Epidermal melanocyte (primary cell): ENCODE data around the gene EXOSC7.
"Not testable (repeated sequence)": the region's sequence is repeated elsewhere in the genome, so short reads cannot be mapped to it uniquely, and the experiment has no call there.

Source experiments
- DNase-seq: peaks from one replicate; pipeline ENCODE4 v3.0.0; 2011; ENCODE audit warnings: low spot score; ENCODE audit not compliant: insufficient read length

Gene EXOSC7

DNA sequence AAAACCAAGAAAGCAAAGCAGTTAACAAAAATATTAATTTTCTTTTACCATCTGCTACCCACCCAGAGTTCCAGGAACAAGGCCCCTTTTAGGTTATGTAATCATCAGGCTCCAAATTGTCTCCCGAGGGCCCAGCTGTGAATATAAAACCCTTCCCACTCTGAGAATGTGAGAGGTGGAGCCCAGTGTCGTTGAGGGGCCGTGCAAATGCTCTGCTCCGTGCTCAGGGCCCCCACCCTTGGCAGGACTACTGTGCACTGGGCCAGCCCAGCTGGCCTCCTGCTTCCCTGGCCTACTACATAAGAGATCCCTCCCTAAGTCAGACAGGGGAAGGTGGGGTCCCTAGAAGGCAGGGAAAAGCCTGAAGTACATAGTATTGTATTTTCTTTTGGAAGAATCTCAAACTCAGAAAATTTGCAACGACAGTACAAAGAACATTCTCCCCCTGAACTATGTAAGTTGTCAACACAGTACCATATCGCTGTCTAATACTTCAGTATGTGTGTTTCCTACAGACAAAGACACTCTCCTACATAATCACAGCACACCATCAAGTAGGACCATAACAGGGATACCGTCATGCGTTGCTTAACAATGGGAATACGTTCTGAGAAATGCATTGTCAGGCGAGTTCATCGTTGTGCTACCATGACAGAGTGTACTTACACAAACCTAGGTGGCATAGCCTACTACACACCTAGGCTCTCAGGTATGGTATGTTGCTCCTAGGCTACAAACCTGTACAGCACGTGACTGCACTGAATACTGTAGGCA, 45.7 kb downstream of the EXOSC7 start:
- DNase-seq, result no peak

DNA sequence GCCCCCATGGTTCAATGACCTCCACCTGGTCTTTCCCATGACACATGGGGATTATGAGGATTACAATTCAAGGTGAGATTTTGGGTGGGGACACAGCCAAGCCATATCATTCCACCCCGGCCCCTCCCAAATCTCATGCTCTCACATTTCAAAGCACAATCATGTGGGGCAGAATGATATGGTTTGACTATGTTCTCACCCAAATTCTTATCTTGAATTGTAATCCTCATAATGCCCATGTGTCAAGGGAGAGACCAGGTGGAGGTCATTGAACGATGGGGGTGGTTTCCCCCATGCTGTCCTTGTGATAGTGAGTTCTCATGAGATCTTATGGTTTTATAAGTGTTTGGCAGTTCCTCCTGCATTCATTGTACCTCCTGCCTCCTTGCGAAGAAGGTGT, 47.6 kb downstream of the EXOSC7 start:
- no peak for DNase-seq

DNA sequence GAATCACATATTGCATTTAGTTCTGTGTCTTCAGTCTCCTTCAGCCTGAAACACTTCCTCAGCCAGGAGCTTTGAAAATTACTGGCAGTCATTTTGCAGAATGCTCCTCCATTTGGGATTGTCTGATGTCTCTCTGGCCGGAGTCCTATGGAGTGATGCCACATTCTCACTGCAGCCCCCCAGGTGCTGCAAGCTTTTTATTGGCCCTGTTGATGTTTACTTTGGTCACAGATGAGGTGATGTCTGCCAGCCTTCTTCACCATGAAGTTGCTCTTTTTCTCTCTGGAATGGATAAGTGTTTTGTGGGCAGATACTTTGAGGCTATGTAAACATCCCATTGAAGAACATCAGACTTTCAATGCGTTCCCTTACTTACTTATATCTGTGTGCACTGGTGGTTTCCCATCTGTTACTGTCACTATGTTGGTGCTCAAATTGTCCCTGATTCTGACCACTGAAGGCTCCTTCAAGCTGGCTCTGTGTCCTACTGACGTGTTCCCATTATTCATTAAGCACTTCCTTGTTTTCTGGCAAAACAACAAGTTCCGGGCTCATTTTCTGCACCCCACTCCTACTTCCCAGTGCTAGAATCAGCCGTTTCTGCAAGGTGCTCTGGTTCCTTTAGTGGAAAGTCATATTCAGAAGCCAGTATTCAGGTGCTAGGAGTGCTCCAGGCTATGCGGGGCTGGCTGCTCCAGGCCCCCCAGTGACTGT, 48.7 kb downstream of the EXOSC7 start:
- DNase-seq, result no peak

DNA sequence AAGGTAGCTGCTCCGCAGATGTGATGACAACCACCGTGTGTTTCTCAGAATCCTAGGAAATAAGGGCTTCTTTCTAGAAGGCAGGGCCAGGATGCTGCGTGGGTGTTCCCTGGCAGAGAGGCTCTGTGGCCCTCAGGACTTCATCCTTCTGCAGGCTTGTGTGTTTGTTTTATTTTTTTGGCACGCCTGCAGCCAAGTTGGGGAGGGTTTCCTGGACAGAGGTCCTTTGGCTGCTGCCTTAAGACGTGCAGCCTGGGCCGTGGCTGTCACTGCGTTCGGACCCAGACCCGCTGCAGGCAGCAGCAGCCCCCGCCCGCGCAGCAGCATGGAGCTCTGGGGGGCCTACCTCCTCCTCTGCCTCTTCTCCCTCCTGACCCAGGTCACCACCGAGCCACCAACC, 50.0 kb downstream of the EXOSC7 start, which contains the start of gene CLEC3B:
TSS of gene CLEC3B (plus strand) at position 266 of the 400 bp plus-strand sequence. CDS start at position 326, 60 bp downstream.
- no peak for DNase-seq

DNA sequence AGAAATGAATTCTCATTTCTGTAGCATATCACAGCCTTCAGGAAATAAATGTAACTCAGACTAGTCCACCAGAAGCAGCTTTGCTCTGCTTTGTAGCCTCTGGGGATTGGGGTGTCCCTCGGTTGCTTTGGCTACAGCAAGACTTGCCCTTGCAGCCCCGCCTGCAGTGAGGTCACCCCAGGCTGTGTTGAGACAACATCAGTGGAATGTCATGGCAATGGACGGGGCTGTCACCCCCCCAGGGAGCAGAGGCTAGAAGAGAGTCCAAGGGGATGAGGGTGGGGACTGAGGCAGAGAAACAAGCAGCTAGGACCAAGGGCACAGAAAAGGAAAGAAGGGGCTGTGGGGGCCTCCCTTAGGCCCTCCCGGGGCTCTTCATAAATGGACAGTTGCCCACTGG, 50.9 kb downstream of the EXOSC7 start:
- no peak for DNase-seq

DNA sequence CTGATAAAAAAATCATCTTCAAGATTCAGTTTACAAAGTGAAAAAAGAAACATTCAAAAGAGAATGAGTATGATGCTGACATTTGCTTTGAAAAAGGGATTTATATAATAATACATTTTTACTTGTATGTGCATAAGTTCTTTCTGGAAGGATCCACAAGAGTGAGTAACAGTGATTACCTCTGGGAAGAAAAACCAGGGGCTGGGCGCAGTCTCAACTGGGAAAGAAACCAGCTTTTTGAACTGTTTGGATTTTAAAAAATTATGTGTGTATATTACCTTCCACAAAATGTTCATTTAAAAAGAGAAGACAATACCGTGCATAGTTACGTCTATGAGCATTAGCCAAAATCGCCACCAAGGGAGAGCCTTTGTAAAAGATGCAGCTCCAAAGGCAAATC, 51.4 kb downstream of the EXOSC7 start:
- no peak for DNase-seq

DNA sequence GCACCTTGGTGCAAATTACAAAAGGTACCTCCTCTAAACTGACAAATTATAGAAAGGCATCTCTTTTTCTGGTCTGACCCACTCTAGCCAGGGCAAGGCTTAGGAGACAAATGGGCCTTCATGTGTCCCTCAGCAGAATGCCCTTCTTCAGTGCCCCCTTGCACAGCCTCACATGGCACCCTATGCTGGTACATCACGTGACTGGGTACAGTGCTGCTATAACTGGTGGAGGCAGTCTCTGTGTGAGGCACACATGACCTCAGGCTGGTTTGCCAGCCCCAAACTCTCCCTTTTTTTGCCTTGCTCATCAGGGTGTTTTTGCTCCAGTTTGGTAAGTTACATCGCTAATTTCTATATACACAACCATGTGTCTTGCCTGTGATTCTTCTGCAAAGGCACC, 53.2 kb downstream of the EXOSC7 start:
- no peak for DNase-seq

DNA sequence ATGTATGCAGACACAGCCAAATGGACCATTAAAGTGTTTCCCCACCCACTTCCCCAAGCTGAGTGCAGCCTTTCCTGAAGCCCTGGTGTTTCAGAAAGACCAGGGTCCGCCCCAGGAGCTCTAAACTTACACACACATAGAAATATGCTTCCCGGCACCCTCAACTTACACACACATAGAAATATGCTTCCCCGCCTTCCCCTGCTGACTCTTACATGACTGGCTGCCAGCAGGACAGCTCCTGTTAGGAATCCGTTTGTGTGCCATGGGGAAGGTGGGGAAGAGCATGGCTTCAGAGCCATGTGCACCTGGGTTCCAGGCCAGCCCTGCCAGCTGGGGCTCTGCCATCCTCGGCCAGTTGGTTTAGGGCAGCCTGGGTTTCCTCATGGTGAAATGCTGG, 53.6 kb downstream of the EXOSC7 start:
- DNase-seq, result no peak

DNA sequence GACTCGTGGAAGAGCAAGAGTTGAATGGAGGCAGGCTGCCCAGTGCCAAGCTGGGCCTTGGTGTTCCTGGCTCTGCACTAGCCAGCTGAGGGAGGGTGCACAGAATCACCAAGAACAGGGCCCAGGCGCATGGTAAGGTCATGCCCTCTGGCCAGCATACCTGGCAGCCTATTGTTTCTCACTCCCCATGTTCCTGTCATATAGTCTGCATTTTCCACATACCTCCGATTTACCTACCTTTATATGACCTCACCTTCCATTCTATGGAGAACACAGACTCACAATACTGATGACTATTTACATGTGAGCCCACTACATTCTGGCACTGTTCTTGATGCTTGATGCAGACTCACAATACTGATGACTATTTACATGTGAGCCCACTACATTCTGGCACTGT, 55.5 kb downstream of the EXOSC7 start:
- DNase-seq, result no peak

DNA sequence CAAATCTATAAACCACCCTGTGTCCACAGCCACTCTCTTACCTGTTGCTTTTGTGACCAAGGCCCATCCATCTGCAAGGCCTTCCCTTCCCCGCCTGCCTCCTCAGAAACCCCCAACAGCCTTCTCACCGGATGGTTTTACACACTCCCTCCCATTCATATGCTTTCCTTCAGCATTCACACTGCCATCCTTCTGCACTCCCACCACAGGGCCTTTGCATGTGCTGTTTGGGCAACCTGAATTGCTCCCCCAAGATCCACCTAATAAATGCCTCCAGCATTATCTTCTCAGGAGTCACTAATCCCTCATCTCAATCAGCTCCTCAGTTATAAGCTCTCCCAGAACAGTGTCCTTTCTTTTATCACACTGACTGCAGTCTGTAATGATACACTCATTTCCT, 56.1 kb downstream of the EXOSC7 start:
- no peak for DNase-seq

DNA sequence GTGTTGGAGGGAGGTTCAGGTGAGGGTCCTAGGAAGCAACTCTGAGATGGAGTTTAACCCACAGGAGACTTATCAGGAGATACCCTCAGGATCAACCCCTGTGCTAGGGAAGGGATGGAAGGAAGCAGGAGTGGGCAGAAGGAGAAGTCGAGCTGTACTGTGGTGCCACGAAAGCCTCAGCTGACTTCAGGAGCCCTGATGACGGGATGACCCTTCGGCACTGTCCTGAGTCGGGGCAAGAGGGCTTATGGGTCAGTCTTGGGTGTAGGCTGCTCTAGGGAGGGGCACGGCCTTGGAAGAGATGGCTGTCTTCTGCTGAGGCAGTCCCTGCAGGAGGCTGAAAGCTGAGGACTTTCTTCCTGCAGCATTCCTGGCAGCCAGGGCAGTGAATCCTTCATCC, 57.7 kb downstream of the EXOSC7 start:
- DNase-seq, result no peak

DNA sequence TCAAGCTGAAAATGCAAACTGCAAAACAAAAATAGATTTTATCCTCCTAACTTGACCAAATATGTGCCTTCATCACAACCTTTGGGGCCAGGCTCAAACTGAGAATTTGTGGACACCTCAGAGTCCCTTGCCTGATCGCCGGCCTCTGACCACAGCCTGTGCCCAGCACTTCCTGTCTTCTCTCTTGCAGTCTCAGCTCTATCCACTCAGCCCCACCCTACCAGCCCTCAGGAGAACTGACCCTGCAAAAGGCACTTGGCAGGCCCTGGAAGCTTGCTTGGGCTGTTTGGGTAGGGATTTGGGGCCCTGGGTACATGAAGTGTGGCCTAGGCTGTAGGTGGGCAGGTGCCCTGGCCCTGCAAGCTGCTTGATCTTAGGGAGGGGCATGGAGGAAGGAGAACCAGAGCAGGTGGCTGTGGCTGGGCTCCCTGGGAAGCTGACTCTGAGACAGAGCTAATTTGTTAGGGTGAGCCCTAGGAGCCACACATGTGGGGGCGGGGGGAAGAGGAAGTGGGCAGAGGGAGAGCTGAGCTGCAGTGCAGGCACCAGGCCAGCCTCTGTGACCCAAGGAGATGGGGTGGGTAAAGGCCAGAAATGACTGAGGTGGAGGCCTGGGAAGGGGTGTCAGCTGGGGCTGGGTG, 58.7 kb downstream of the EXOSC7 start:
- DNase-seq, result no peak

DNA sequence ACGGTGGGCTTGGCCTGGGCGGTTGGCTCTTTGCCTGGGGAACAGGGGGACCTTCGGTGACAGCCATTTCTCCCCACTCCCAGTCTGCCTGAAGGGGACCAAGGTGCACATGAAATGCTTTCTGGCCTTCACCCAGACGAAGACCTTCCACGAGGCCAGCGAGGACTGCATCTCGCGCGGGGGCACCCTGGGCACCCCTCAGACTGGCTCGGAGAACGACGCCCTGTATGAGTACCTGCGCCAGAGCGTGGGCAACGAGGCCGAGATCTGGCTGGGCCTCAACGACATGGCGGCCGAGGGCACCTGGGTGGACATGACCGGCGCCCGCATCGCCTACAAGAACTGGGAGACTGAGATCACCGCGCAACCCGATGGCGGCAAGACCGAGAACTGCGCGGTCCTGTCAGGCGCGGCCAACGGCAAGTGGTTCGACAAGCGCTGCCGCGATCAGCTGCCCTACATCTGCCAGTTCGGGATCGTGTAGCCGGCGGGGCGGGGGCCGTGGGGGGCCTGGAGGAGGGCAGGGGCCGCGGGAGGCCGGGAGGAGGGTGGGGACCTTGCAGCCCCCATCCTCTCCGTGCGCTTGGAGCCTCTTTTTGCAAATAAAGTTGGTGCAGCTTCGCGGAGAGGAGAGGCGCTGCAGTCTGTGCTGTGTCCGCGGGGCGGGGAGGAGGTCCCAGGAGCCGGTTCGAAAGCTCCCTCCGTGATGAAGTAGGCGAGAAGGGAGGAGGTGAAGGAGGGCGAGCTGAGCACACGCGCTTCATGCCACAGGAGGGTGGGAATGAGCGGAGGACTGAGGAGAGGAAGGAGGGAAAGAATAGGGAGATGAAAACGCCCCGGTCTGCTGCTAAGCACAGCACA, 59.6 kb downstream of the EXOSC7 start:
- no peak for DNase-seq

DNA sequence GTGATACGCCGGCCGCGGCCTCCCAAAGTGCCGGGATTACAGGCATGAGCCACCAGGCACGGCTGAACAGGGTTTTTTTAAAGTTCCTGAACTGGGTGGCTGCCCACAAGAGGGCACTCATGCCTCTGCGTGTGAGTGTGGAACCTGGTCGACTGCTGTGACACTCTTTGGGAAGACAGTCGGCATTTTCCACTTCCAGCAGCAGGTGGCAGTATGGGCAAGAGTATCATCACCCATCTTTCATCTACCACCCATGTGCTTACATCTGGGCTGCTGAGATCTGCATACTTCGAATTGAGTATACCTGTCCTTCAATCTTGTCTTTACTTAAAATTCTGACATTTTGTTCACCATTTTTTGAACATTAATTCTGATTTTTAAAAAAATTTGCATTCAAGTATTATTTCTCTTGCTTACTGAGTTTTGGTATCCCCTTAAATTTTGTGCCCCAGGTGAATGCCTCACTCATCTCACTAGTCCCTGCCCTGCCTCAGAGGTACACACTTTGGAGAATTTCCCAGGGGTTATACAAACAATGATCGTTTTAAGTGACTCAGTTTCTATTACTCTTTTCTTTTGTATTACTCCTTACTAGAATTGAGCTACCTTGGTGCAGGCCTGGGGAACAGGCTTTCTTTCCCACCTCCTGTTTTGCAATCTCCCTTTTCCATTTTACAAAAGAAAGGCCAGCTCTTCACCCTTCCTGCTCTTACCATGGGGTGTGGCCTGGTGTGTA, 61.8 kb downstream of the EXOSC7 start:
- peak; percentile 96 for DNase-seq

DNA sequence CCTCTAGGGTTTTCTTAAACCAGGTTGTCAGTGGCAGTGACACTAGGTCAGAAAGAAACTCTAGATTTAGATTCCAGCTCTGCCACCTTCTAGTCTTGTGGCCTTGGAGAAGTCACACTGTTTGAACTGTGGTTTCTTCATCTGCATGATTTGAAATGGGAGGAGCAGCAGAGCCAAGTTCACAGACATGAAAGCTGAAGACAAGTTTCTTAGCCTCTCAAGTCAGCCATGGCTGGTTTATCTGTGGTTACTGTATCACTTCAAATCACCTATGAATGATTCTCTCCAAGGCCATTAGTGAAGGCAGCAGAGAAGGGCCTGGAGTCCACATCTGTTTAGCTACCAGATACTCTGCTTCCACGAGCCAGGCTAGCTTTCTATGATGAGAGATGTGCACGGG, 65.6 kb downstream of the EXOSC7 start:
- no peak for DNase-seq

DNA sequence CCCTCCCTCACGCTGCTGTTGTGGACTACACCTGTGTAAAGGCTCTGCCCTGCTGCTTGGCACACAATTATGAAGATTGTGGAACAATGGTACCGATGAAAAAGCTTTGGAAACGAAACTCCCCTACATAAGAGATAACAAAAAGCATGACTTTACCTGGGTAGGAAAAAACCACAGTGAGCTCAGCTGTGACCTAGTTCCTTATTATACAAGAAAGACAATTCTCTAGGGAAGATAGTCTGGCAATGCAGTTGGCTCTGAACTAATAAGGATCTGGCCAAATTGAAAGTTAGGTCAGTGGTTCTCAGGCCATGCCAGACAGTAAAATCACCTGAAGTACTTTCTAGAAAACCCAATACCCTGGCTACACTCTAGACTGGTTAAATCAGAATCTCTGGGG, 66.1 kb downstream of the EXOSC7 start:
- no peak for DNase-seq

DNA sequence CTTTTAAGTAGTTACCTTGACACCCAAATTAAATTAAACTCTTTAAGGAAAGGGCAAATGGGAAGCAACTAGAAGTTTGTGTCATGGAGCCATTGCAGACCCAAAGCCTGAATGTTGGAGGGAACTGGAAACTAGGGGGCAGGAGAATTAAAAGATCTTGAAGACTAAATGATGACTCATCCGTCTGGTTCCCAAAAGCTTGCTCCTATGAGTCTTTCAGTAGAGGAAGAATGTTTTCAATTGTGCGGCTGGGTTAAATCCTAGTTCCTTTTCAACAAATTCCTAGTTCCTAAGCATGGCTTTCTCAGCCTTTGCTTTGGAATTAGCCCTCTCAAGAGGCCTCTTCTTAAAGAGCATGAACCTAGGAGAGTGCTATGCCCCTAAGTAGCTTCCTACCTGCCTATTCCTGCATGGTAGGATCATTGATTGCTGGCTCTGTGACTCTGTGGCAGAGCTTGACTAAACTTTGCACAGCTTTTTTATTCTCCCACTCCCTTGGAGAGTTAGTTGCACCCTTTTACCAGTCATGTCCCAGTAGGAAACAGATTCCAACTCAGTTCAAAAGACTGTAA, 67.8 kb downstream of the EXOSC7 start:
- peak; percentile 36 for DNase-seq

DNA sequence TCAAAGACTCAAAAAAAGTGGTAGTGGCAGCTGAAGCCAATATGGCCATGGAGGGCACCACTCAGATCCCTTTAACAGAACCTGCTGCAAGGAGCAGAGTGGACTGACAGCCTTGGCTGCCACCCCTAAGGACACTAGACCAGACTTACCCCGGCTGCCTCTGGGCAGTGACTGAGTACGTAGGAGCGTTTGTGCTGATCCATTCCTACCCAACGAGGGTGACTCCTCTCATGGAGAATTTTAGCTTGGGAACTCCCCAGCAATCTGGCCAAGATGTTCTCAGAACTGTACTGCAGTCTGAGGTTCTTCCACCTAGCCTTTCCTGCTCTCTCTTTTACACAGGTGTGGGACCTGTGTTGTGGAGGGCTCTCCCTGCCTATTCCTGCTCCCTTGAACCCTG, 72.2 kb downstream of the EXOSC7 start:
- DNase-seq, result no peak

DNA sequence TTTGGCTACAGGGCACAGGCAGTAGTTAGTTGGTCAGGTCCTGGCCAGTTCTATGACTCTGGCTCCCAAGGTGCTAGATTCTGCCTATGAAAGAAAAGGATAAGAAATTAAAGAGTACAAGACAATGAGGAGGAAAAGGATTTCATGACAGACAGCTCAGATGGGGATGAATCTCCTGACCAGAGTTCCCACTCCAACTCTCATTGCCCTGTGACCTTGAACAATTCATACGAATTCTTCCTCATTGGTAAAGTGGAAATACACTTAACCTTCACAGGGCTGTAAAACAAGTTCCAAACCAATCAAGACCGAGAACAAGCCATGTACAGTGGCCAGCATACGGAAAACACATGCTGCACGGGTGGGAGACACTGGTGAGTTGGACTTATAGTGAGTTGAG, 73.8 kb downstream of the EXOSC7 start:
- DNase-seq, result no peak

DNA sequence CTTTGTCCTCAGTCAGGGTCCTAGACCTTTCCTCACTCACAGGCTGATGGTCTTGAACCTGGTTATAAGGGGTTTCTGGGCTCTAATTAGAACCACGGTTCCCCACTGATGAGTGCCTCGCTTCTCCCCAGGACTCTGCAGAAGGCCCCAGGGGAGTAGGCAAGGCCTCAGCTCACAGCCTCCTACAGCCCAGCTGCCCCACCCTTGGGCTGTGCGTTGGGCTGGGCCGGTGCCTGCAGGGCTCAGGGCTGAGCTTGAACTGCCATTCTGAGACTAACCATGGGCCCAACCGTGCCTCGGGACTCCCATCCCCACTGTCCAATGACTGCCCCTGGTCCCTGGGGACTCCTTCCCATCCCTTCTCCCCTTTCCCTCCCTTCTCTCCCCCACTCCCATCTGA, 75.6 kb downstream of the EXOSC7 start:
- DNase-seq, result no peak

DNA sequence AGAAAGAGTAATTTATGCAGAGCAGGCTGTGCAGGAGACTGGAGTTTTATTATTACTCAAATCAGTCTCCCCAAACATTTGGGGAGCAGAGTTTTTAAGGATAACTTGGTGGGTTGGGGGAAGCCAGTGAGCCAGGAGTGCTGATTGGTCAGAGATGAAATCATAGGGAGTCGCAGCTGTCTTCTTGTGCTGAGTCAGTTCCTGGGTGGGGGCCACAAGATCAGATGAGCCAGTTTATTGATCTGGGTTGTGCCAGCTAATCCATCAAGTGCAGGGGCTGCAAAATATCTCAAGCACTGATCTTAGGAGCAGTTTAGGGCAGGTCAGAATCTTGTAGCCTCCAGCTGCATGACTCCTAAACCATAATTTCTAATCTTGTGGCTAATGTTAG, 77.8 kb downstream of the EXOSC7 start:
- not testable (repeated sequence) for DNase-seq
